Measurements from ENCODE around the gene GCC2. TPM values are rescaled to one million over a fixed set of nuclear protein-coding genes. Genes with fewer than 3 reads are reported as not detected.
"Not testable (repeated sequence)": the region's sequence is repeated elsewhere in the genome, so short reads cannot be mapped to it uniquely, and the experiment has no call there.

Gene GCC2, protein sequence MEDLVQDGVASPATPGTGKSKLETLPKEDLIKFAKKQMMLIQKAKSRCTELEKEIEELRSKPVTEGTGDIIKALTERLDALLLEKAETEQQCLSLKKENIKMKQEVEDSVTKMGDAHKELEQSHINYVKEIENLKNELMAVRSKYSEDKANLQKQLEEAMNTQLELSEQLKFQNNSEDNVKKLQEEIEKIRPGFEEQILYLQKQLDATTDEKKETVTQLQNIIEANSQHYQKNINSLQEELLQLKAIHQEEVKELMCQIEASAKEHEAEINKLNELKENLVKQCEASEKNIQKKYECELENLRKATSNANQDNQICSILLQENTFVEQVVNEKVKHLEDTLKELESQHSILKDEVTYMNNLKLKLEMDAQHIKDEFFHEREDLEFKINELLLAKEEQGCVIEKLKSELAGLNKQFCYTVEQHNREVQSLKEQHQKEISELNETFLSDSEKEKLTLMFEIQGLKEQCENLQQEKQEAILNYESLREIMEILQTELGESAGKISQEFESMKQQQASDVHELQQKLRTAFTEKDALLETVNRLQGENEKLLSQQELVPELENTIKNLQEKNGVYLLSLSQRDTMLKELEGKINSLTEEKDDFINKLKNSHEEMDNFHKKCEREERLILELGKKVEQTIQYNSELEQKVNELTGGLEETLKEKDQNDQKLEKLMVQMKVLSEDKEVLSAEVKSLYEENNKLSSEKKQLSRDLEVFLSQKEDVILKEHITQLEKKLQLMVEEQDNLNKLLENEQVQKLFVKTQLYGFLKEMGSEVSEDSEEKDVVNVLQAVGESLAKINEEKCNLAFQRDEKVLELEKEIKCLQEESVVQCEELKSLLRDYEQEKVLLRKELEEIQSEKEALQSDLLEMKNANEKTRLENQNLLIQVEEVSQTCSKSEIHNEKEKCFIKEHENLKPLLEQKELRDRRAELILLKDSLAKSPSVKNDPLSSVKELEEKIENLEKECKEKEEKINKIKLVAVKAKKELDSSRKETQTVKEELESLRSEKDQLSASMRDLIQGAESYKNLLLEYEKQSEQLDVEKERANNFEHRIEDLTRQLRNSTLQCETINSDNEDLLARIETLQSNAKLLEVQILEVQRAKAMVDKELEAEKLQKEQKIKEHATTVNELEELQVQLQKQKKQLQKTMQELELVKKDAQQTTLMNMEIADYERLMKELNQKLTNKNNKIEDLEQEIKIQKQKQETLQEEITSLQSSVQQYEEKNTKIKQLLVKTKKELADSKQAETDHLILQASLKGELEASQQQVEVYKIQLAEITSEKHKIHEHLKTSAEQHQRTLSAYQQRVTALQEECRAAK (N-terminal part only)
- 7.7 and 9.8 TPM in 2 replicates for polyA plus RNA-seq (2014; cell fraction: cytosol; rRNA removed)
- 17.4 and 19.5 TPM in 2 replicates for polyA plus RNA-seq (2014; cell fraction: nucleus; rRNA removed)

DNA sequence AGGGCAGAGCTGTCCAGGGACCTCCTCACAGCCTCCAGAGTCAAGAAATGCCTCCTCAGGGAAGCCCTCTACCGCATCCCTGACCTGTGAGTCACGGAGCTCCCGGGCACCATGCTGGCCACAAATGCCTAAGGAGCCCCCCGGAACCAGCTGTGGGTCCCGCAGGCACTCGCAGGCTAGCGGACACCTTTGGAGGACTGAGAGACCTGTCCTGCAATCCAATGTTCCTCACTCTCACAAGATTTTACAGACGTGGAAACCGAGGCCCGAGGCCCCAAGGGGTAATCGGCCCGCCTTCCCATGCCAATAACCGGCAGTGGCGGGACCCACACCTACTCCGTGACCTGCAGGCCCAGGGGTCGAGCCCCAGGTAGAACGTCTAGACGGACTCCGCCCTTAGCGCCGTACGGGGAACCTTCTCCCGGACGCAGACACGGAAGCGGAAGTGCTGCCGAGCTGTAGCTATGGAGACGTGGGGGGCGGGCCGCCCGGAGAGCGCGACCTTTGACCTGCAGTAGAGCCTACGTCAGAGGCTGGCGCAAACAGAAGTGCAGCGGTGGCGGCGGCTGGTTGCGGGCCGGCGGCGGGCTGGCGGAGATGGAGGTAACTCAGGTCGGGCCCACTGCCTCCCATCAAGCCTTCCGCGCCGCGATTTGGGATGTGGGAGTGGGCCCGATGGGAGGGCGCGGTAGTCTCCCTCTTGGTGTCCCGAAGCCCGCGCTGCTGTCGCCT, at the start of gene GCC2:
Gene GCC2 (plus strand): TSS at position 529 of the 732 bp plus-strand sequence. CDS start 69 bp downstream, at position 598.
- peak; percentile 93 for DNase-seq (ENCODE audit: low spot score)

DNA sequence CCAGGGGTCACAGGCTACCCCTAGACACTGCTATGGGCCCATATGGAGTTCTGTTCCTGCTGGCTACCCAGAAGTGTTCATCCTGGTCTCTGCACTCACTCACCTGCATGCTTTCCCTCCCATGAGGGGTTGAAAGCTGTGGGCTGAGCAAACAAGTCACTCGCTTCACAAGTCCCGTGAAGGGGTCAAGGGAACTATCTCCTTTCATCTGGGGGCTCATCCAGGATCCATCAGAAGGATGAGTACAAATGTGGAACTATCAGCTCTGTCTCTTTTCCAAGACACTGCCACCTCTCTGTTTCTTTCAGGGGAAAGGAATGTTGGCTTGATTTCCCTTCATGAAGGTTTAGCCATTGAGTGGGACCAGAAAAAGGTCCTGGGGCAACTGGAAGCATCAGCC, 49.5 kb upstream of the GCC2 start:
- DNase-seq (ENCODE audit: low spot score) = no peak

DNA sequence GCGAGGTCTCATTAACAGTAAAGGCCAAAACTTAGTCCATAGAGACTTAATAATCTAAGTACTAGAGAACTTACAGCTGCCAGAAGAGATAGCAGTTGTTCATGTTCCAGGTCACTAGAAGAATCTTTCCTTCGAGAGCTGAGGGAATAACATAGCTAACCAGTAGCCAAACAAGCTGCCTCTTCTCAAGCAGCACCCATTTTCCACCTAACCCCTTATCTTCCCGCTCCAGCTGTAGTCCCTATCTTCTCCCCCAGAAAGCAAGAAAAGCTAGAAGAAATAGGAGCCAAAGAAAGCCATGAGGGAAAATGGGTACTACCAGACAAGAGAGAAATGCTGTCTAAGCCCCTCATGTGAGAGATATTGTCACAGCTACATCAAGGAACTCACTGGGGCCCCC, 47.2 kb upstream of the GCC2 start:
- no peak for DNase-seq (ENCODE audit: low spot score)

DNA sequence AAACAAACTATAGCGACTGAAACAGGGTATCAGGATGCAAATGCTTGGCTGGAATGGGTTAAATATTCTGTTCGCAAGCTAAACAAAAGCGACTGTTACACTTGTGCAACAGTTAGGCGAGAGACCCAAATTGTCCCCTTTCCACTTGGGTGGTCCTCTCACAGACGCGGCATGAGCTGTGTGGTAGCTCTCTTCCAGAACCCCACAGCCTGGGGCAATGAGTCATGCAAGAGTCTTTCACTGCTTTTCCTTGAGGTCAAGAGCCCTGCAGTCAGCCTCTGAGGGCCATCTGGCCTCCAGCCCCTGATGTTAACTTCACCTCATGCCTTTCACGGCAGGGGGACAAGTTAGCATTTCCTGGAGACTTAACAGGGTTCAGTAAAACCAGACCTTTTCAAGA, 45.5 kb upstream of the GCC2 start:
- no peak for DNase-seq (ENCODE audit: low spot score)

DNA sequence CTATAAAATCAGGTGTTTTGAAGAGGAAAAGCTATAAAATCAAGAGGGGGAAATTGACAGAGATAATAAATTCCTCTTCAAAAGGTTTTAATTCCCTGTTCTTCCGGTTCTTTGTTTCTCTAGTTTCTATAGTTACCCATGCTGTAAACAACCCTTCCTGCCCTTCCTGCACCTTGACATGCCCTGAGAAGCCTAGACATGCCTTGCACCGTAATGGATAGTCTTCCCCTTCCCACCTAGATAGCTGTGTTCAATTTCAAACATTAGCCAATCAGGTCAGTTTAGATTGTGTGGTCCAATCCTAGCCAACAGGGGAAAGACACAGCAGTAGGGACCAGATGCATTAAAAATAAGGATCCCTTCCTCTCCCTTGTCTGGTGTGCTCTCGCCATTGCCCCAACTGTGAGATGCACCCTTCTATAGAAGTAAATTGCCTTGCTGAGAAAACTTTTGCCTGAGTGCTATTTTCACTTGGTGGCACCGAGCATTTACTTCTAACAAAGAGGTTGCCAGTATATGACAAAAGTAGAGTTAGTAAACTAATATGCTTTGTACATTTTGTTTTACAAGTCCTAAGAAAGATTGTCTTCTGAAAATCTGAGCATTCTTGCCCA, 44.1 kb upstream of the GCC2 start:
- no peak for DNase-seq (ENCODE audit: low spot score)

DNA sequence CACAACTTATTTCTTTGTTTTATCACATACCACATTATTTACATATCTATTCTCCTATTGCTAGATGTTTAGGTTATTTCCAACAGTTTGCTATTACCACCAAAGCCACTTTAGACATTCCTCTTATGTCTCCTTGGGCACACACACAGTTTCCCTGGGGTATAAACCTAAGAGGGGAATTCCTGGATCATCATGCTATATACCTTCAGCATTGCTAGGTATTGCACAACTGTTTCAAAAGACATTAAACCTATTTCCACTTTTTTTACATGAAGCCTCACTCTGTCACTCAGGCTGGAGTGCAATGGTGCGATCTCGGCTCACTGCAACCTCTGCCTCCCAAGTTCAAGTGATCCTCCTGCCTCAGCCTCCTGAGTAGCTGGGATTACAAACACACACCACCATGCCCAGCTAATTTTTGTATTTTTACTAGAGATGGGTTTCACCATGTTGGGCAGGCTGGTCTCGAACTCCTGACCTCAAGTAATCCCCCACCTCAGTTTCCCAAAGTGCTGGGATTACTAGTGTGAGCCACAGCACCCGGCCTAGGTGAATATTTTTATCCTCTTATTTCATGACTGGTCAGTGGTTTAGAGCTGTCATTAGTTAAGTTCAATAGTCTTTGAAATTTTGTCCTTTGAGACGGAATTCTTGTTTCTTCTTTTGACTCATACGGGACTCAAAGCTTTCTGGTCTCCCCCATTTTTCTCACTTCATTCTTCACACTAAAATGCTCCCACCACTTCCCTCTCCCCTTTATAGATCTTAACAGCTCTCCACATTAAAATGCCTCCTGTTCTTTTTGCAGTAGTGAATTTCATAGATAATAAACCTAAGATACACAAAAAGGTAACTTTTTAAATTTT, 40.9 kb upstream of the GCC2 start:
- no peak for DNase-seq (ENCODE audit: low spot score)

DNA sequence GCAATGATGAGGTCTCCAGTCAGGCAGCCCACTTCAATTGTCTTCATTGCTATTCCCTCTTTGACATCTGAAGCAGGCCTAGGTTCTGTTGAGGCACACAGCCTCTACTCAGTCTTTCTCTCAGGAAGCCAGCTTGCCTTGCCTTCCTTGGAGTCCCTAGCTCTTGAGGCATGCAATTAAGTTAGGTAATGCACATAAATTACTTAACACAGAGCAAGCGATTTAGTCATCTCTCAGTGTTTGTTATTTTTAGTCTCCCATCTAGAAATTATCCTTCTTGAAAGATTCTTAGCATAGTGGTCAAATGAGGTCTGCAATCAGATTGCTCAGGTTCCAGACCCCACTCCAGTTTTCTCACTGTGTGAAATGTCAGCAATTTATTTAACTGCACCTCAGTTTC, 39.2 kb upstream of the GCC2 start:
- DNase-seq (ENCODE audit: low spot score) = no peak

DNA sequence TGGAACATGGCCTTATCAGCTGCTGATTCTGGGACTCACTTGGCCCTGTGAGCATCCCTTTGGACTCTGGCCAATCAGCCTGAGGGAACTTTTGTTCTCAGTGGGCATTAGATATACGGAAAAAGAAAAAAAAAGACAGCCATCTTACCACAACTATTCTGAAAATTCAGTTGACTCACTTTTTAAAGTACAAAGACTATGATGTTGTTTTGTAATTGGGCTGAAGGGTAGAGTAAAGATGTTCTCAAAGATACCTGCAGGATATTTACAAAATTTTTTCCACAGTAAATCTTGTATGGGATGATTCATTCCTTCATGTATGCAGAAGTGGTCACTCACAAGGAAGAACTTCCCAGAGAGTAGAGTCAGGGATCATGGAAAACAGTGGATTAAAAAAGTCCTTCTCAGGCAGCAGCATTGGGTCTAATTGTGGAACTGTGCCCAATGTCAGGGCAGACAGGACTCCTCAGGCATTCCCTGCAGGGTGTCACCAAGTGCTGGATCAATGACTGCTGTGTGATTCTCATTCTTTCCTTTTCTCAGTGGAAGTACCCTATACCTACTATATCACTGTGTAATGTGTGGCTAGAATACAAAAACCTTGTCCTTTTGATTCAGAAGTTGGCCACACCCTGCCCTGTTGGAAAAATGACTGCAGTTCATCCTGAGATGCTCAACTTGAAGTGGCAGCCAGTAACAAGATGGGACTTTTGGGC, 35.9 kb upstream of the GCC2 start:
- DNase-seq (ENCODE audit: low spot score) = no peak

DNA sequence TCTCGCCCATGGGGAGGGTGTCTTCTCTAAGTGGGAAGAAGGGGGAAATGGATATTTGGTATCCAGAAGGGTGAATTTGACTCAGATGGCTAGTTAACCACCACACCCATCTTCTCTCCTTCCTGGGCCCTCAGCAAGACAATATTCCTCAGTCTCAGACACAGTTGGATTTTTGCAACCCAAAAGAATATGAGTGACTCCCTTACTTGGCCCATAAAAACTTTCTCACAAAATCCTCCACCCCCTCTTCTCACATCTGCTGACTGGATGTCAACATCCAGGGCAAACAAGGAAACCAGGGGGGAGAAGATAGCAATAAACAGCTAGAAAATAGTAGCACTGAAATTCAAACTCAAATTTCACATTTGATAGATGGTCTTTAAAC, 35.3 kb upstream of the GCC2 start:
- no peak for DNase-seq (ENCODE audit: low spot score)

DNA sequence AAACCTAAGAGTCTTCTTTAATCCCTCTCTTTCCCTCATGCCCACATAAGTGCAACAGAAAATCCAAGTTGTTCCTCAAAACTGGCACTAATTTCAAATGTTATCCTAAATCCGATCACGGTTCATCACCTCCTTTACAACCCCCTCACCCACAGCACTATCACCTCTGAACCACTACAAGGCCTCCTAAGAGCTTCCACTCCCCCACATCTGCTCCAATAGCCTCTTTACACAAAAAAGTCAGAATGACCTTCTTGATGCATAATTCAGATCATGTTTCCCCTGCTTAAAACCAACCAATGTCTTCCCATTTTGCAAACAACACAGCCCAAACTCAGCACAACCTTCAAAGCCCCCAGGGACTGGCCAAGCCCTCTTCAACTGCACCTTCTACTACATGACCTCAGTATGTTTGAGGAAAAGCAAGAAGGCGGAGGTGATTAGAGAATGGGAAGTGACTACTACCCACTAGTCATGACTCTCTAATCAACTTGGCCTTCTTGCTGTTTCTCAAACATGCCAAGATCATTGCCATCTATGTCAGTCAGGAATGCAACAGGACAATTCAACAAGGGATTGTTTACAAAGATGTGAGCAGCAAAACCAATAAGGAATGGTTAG, 34.6 kb upstream of the GCC2 start:
- DNase-seq (ENCODE audit: low spot score) = no peak

DNA sequence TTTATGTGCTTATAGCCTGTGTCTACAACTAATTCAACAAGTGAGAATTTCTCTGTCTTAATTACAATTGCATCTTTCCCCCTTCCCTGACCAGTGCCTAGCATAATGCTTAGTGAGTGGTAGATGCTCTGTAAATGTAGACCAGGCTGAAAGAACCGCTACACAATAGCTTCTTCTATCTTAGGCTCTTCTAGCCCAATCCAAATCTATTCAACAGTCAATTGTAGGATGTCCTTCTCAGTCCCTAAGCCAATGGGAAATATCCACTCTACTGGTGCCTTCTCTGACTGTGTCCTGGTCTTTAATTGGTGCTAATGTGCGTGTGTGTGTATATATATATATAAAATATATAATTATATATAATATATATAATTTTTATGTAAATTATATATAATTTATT, 34.1 kb upstream of the GCC2 start:
- no peak for DNase-seq (ENCODE audit: low spot score)

DNA sequence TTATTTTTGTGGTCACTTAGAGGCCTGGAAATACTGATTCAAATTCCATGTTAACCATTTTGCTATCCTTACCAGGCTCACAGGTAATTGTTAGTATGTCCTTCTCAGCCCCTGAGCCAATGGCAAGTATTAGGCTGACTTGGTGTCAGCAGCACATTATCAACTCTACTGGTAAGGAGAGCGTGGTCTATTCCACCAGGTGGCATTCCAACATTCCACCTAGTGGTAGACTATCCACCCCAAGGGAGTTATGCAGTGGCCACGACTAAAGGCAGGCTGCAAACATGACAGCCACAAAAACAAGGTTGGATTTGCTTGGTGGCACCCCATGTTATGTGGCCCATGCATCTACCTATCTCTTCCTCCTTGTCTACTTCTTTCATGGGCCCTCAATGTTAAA, 31.8 kb upstream of the GCC2 start:
- no peak for DNase-seq (ENCODE audit: low spot score)

DNA sequence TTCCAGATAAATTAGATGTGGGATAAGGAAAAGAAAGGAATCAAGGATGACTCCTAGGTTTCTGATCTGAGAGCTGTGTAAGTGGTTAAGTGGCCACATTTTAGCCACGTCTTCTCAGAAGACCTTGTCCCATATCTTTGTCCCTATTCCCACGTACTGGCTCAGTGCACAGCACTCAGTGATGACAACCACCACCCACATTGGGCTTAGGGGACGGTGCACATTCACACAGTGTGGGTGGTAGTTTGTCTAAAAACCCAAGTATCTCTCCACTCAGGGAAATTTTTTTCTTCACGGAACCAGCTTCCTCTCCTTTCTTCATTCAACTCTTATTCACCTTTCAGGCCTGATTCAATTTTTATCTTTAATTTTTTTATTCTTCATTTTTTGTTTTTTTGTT, 30.6 kb upstream of the GCC2 start:
- no peak for DNase-seq (ENCODE audit: low spot score)

DNA sequence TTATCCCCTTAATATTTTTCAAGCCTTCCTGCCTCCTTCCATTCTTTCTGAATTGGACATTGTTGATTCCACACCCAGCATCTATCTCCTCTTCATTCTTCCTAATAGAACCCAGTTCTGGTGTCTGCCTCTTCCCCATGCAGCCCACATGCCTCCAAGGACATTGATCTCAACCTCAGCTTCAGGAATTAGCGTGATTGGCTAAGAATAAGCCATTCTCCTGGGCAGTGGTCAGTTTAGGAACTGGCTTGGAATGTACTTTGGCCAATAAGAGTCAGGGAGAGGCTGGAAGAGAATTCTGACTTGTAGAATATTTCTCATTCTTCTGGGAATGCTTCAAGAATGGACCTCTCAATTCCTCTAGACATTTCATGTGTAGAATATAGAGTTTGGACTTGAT, 25.9 kb upstream of the GCC2 start:
- DNase-seq (ENCODE audit: low spot score) = no peak

DNA sequence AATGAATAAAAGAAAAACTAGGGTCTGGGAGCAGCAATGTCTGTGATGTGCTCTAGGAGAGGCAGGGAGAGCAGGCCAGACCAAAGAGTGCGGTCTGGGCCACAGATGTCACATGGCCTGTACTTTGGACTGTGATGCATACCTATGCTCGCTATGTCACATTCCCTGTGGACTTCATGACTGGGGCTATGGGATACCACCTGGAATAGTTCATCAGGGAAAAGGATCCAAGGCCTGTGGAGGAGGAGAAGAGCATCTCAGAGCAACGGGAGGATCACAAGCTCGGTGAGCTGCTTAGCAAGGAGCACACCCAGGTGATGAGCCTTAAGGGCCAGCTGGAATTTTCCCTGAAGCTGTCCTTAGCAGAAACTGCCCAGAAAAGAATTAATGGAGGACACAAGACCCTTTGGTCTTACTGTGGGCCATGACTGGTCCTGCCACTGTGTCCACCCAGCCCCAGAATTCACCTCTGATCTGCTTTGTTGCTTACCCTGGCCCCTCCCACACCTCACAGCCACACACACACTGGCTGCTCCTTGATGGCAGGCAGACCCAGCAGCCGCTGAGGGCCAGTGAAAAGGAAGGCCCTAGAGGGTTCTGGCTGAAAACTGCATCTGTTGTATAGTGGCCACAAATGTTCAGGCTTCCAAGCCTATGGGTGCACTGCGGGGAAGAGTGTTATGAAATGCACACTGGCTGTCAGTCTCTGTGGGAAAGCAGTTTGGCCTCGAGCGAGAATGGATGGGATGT, 25.3 kb upstream of the GCC2 start:
- no peak for DNase-seq (ENCODE audit: low spot score)

DNA sequence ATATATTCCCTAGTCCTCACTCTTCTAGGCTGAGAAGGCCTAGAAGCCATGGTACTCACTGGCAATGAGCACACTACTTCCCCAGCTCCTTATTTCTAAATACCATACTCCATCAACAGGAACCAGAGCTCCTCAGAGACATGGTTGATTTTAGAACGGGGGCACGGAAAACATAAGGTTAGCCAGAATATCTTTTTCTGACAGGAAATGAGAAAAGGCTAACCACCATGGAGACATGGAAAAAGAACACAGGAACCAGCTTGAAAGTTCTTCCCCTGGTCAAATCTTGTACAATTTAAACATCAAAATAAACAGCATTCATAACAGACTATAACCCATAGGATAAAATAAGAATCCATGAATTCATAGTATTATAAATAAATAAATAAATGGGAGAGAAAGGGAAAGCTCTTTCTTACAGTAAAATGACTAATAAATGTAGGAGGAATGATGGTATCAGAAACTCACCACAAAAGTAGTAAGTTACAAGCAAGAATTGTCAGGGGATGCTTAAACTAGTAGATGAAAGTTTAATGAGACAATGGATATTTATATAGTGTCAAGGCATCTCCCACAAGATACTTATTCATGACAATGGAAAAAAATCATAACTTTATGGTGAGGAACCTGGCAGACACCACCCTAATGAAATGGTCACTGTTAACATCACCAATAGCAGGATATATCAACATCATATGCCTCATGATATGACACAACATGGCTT, 20.6 kb upstream of the GCC2 start:
- no peak for DNase-seq (ENCODE audit: low spot score)

DNA sequence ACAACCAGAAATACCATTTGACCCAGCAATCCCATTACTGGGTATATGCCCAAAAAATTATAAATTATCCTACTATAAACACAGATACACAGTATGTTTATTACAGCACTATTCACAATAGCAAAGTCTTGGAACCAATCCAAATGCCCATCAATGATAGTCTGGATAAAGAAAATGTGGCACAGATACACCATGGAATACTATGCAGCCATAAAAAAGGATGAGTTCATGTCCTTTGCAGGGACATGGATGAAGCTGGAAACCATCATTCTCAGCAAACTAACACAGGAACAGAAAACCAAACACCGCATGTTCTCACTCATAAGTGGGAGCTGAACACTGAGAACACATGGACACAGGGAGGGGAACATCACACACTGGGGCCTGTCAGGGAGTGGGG, 13.4 kb upstream of the GCC2 start:
- not testable (repeated sequence) for DNase-seq (ENCODE audit: low spot score)

Data from SK-N-DZ (cell line).